Activated CD4-positive, alpha-beta T cell treated with anti-CD3 and anti-CD28 coated beads, Interleukin-2, amount 50 U/mL, for 4 hours (primary cell): ENCODE measurements around the gene RAB23.

Source experiments
- DNase-seq, 2 experiments: peaks; one replicate each; pipeline ENCODE4 v3.0.0-alpha.2; 2020

Gene RAB23

DNA sequence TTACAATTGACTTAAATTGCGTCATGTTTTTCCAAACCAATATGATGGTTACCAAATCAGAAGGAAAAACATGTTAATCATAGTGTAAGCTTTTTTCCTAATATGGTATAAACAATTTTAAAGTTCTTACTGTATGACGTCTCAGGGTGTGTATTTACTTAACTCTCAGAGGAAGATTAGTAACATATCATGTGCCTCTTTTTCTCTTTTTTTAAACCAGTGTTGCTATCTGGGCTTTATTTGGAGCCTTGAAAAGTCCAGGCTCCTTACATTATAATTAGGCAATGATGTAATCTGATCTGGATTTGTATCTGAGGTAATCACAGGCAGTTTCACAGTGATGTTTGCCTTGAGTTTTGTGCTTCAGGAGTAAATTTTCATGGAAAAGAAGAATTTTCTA, 20.4 kb upstream of the RAB23 start:
- DNase-seq = no peak

GRCh38 chr6:57226221-57226620, 4.1 kb upstream of the RAB23 start:
- DNase-seq = no peak

DNA sequence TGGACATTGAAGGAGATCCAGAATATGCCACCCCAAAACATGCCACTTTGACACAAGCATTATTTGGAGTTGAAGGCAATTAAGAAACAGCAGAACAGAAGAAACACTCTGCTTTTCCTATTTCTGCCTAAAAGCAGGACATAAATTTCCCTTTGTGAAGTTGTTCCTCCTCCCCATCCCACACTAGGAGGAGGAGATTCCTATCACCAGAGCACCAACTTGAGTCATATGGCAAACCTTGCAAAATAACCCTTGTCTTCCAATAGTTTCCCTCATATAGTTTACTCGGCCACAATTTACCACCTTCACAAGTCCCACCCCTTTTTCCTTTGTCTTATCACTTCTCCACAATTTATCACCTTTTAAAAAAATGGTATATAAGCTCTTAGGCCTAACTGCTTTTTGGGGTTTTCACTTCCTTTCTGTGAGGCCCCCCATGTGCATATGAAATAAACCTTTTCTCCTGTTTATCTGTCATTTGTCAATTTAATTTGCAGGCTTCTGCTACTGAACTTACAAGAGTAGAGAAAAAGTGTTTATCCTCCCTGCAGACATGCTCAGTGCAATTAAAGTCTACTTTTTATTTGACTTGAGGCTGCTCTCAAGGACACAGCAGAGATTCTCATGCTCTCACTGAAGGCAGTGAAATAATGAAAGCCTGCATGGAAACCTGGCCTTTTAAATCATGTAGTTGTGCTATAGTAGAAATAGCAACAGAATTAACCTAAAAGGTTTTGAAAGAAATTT, 2.8 kb upstream of the RAB23 start:
- DNase-seq = no peak

GRCh38 chr6:57222743-57223077, 603 bp upstream of the RAB23 start:
- no peak for DNase-seq

- peak; percentile 17 for DNase-seq
Observed at GRCh38 chr6:57221191-57221935, 744 bp downstream of the RAB23 start.

GRCh38 chr6:57220083-57220703, 1.9 kb downstream of the RAB23 start:
- DNase-seq = no peak

GRCh38 chr6:57217270-57217669, 4.8 kb downstream of the RAB23 start:
- DNase-seq = no peak

DNA sequence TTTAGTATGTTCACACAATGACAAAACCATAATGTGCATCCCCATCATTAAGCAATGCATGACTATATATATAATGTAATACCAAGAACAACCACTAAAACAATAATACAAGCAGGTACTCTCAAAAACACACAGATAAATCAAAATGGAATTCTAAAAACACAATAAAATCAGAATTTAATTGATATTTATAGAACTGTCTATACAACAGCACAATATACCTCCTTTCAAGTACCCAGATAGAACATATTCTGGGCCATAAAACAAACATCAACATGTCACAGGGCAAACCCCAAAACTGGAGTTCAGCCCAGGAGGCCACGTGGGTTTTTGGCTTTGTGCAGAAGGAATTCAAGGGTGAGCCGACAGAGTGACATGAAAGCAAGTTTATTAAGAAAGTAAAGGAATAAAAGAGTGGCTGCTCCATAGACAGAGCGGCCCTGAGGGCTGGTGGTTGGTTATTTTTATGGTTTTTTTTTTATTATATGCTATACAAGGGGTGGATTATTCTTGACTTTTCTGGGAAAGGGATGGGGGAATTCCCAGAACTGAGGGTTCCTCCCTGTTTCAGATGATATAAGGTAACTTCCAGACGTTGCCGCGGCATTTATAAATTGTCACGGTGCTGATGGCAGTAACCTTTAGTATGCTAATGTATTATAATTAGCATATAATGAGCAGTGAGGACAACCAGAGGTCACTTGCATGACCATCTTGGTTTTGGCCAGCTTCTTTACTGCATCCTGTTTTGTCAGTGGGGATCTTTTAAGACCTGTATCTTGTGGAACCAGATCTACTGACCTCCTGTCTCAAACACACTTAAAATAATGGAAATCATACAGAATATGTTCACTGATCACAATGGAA, 5.6 kb downstream of the RAB23 start:
- DNase-seq = no peak

DNA sequence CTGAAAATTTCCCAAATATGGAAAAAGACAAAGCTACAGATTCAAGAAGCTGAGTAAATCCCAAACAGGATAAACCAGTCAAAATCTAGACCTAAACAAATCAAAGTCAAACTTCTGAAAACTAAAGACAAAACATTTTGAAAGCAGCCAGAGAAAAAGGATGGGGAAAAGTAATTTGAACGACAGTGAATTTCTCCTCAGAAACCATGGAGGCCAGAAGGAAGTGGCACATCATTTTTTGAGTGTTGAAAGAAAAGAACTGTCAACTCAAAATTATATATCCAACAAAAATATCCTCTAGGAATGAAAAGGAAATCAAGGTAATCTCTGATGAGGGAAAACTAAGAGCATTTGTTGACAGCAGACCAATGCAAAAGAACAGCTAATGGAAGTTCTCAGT, 6.8 kb downstream of the RAB23 start:
- no peak for DNase-seq

DNA sequence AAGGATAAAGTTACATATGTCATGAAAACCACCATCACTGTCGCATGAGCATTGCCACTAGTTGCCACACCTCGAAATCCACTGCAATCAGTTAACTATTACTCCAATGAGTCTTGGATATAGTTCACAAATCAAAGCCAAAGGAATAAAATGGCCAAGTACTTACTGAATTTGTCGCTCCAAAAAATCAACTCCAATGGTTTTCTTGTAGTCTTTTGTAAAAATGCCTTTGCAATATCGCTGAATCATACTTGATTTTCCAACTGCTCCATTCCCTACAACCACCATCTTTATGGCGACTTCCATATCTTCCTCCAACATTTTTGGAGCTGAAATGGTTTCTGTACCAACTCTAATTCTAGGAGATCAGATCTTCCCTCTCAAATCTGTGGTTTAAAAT, 12.0 kb downstream of the RAB23 start:
- DNase-seq = no peak

DNA sequence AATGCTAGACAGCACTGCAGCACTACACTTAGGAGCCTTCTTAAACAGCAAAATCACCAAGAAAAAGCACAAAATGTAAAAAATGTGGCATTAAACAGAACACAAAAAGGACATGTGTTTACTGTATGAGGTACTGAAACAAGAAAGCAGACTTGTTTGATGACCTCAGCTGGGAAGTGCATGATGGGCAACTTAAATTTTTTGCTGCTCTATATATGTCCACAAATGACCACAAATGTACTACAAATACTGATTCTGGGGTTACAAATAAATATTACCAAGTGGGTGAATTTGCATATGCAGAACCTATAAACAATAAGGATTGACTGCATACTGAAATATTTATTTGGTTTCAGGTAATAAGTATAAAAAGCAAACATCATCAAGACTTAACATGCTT, 13.1 kb downstream of the RAB23 start:
- DNase-seq = no peak

DNA sequence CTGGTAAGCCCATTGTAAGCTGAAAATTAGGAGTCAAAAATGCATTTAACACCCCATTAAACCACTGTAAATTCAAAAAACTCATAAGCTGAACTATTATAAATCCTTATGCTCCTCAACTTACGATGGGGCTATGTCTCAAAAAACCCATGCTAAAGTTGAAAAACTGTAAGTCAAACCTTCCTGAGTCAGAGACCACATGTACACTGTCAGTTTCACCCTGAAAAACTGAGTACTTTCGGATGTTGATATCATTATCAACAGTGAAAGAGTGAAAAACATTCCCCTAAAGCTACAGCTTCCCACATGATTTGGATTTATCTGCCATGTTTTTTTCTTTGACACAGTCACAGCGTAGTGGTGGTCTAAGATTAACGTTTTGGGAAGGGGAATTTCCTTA, 14.2 kb downstream of the RAB23 start:
- no peak for DNase-seq

- no peak for DNase-seq
Observed at GRCh38 chr6:57207141-57207540, 15.0 kb downstream of the RAB23 start.

DNA sequence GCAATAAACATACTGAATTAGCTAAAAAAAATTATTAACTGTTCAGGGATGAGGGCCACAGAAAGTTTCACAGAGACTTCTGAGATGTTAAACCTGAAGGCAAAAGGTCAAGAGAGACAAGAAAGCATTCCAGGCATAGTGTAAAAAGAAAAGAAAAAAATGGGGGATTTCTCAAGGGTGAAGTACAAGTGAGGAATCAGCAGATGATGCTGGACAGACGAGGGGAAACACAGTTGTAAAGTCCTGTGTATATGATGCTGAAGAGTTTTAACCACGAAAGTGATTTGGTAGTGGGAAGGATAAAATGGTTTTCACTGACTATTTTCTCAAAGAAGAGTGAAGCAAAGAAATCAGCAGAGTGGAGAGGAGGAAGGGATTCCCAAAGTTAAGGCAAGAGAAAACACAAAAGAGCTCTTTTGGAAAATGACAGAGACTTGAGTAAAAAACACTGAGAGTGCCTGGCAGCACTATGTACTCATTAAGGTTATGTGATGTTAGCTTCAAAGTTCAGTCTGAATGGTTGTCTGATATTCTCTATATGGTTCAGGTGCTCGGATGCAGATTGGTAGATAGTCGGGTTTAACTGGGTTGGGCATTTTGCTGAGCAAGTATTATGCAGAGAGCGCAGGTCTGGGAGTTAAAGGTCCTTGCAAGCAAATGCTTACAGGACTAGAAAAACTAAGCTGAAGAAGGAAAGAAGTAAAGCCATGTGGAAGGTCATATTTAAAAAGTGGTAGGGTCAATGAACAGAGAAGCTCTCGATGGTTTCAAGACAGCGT, 16.4 kb downstream of the RAB23 start:
- DNase-seq = no peak

DNA sequence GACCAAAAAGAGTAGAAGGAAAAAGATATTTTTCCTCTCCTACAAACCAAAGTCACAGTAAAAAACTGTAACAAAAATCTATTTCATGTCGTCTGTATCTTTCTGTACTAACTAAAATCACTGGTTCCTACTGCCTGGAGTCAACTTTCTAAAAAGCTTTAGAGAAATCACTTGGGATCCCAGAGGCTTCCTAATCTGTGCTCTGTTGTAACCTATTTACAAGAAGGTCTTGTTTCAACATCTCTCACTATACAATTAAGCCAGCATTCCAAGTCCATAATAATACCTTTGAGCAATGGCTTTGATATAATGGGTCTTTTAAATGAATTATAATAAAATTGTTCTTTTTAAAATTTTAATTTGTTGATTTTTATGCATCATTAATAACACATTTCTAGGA, 20.4 kb downstream of the RAB23 start:
- DNase-seq = no peak

- DNase-seq = no peak
Observed at GRCh38 chr6:57198926-57199636, 23.0 kb downstream of the RAB23 start.

DNA sequence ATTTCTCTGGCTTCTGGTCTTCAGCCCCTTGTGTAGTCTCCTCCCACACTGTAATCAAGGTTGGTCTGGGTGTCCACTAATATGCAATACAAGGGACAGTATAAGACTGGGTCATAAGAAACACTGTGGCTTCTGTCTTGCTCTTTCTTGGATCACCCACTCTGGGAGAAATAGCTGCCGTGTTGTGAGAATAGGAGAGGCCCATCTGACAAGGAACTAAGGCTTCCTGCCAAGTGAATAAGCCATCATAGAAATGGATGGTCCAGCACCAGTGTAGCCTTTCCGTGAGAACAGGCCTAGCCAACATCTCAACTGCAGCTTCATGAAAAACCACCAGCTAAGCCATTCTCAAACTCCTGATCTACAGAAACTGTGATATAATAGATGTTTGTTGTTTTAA, 26.6 kb downstream of the RAB23 start:
- no peak for DNase-seq

DNA sequence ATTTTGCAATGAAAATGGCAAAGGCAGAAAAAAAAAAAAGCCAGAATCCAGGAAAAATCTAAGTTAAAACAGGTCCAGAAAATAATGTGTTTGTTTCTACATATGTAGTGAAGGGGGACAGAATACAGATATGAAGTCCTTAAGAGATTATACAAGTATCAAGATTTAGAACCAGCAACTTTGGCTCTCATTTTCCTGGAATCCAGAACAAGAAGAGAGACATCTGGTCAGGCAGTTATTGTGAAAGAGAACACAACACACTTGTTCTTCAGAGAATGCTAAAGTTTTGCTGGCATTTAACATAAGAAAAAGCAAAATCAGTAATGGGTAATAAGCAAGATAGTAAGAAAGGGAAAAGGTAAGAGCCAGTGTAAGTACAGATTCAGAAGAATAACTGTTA, 28.9 kb downstream of the RAB23 start:
- no peak for DNase-seq

- no peak for DNase-seq
Observed at GRCh38 chr6:57190140-57190539, 32.0 kb downstream of the RAB23 start.

DNA sequence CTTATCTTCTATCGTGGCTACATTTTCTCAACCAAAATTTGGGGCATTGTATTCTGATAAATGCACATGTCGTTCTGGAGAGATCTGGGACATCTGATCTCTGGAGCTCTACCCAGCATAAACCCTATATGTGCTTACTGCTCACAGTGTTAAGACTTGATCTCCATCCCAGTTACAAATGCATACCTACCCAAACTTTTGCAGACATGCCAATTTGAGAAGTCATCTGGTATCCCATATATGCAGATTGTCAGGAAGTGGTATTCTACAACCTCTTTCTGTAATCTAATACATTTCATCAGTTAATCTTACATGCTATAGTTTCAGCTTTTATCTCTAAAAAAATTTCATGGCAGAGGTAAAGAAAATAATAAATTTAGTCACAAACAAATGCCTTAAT, 38.8 kb downstream of the RAB23 start:
- DNase-seq = no peak

GRCh38 chr6:57182017-57182432, 40.1 kb downstream of the RAB23 start:
- DNase-seq = no peak

DNA sequence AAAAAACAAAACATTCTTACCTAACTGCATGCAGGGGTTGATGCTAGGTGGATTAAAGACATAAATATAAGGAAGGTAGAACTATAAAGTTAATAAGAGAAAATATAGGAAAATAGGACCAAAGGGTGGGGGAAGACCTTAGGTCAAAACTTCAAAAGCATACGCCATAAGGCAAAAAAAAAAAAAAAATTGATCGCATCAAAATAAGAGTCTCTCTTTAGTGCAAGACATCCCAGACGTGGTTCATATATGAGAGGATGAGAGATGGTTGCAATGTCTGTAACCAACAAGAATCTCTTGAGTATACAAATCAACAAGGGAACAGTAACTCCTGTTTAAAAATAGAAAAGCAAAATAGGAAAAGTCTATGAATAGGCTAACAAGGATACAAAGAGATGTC, 41.5 kb downstream of the RAB23 start:
- no peak for DNase-seq
